GF-D8 (cell line): ENCODE data around the gene SUGP1.
A peak's percentile ranks its signal among the peaks of the same experiment; 100 is the strongest.
"Not testable (repeated sequence)": the region's sequence is repeated elsewhere in the genome, so short reads cannot be mapped to it uniquely, and the experiment has no call there.

ENCODE experiments used
- DNase-seq: peaks from one replicate; lab custom pipeline; 2025; lab: John Stamatoyannopoulos, UW

Gene SUGP1

DNA sequence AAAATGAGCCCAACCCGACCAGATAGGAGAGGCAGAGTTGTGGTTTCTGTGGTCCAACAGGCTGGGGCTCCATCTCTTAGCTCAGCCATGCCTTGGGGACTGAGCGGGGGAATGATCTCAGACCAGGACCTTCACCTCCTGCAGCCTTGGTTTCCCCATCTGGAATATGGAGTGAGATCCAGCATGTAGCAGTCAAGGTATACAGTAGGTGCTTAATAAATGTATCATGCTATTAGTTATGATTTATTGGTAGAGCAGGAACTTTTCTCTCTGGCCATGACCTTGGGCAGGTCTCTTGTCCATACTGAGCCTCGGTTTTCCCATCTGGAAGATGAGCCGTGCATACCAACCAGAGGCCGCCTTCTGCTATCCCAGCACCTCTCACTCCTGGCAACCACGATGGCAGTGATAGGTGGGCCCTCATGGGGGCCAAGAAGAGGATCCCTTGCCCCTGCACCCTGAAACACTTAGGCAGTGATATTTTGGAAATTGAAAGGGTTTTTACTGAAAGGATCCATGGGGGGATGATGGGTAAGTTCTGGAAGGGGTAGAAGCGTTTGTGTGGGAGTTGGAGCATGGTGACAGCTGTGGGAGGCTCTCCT is 56.3 kb downstream of the SUGP1 start:
- DNase-seq: no peak

DNA sequence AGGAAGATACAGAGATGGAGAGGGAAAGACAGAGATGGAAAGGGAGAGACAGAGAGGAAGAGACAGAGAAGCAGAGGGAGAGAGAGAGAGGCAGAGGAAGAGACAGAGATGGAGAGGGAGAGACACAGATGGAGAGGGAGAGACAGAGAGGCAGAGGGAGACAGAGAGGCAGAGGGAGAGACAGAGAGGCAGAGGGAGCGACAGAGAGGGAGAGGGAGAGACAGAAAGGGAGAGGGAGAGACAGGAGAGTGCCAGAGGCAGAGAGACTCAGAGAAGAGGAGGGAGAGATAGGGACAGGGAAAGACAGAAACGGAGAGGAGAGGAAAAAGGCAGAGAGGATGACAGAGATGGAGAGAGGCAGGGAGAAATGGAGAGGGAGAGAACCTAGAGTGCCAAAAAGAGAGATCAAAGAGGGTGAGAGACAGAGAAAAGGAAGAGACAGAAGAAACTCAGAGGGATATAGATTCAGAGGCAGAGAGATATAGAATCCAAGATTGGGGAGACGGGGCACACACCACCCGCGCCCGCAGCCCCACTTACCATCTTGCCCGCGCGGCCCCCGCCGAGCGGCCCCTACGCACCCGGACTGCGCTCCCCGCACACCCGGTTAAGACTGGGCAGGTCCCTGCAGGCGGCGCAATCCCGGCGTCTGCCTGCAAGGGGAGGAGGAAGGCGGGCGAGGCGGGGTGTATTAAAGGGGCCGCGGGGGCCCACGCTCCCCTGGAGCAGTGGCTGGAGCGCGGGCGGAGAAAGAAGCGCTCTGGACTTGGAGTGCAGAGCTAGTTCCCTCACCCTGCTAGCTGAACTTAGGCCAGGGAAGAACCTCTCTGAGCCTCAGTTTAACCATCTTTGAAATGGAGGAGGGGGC is 57.9 kb downstream of the SUGP1 start:
- DNase-seq: no peak

DNA sequence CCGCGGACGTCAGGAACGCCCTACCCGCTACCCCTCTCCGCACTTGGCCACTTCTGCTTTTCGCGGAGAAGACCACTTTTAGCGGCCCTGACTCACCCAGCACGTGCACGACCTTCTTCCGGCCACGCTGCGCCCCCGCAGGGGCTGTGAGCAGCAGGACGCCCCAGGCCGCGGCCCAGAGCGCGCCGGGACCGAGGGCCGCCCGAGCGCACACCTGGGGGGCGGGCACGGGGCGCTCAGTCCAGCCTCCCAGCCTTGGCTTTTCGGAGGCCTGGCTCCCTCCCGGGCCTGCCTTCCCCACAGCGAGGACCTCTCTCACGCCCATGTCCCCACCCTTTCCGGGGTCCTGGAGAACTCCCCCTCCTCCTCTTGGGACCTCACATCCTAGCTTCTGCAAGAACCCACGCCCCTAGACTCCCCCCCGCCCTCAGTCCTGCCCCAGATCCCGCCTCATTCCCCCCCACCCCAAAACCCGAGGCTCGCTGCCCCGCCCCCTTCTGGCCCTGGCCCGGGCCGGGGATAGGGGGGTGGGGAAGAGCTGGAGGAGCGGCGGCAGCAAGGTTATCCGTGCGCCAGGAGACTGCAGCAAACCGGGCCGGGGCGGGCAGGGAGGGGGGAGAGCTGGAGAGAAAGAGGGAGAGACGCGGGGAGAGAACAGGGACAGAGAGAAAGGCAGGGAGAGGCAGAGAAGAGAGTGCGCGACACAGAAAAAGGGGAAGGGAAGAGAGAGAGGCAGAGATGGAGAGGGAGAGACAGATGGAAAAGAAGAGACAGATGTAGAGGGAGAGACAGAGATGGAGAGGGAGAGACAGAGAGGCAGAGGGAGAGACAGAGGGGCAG is 58.7 kb downstream of the SUGP1 start:
- DNase-seq: peak; percentile 5

DNA sequence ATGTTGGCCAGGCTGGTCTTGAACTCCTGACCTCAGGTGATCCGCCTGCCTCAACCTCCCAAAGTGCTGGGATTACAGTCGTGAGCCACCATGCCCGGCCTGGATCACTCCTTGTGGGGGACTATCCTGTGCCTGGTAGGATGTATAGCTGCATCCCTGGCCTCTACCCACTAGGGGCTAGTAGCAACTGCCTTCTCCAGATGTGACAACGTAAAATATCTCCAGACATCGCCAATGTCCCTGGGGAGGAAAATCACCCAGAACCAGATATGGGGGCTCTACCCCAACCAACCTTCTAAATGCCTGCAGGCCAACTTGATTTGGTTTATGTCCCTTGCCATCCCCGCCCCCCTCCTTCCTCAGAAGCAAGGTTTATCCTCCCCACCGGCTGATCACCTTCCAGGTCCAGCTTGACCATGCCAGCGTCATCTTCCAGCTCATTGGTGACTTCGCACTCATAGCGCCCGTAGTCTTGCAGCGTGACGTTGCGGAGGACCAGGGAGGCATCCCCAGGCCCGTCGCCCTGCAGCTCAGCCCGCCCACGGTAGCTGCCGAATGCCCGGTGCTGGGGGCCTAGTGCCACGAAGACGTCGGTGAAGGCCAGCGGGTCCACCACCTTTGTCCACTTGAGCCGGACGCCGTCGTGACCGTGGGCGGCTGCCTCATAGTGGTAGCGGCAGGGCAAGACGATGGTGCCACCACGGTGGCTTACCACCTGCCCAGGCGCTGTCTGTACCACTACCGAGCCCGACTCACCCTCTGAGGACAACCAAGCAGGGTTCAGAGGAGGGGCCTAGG is 59.7 kb downstream of the SUGP1 start:
- no peak for DNase-seq

DNA sequence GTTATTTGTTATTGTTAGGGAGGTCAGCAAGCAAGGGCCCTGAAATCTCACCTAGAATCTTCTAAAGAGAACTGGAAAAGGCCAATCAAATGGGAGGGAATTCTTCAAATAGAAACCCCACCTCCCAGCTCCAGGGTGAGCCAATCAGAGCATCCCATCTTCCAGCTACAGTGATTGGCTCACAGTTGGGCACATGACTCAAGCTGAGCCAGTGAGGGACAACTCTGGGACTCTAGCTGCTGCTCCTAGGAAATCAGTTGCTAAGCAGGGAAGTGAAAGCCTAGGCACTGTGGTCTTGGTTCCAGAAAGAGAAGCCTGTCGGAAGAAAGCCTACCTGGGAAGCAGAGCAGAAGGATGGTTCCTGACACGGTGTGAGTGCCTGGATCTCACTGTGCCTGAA is 60.6 kb downstream of the SUGP1 start:
- DNase-seq: no peak

DNA sequence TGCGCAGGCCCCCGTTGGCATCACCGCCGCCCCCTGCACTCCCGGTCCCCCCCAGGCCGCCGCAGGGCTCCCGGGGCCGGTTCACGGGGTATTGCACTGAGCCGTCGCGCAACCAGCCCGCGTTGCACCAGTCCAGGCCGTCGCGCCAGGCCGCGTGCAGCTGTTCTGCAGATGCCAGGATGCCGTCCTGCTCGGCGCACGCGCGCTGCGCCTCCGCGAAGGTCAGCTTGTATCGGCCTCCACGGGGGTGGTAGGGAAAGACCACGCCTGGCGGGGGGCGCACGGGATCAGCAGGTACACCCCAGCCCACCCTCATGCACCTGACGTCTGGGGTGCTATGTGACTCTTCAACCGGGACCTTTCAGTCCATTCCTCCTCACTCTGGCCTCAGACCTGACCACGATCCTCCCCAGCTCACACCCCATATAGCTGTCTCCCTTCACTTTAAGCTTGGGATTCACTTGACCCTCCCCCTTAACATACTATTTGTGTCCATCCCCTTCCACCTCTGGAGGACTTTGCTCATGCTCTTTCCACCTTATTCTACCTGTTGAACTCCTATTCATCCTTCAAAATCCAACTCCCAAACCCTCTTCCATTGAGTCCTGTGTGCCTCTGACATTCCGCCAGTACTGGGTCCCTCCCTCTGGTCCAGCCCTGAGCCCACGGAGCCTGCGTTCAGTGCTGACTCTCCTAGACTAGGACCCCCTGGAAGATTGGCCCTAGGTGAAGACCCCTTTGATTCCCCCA is 61.5 kb downstream of the SUGP1 start:
- no peak for DNase-seq

DNA sequence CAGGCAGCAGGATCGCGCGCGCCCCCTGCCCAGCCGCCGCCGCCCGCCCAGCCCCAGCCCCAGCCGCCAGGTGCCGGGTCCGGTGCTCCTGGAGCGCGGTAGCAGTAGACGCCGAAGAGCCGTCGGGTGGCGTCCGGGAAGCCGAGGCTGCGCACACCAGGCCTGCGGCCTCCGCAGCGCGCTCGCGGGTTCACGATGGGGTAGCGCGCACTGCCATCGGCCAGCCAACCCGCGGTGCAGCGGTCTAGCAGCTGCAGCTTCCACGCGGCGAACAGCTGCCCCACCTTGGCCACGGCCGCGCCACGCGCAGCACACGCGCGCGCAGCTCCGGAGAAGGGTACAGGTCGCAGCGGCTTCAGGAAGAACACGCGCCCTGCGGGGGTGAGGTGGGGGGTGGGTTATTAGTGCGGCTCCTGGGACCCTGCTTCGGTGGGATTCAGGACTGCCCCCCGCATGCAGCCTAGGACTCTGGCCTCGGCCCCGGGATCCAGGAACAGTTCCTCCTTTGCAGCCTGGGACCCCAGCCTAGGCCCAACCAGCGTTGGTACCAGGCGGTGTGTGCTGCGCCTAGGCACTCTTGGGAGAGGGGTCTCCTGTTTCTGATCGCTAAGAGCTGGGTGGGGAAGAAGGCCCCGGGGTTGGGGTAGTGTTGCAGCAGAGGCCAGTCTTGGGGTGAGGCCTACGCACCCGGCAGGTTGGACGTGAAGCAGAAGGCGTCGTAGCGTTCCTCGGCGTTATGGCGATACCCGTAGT is 62.3 kb downstream of the SUGP1 start:
- DNase-seq: no peak

DNA sequence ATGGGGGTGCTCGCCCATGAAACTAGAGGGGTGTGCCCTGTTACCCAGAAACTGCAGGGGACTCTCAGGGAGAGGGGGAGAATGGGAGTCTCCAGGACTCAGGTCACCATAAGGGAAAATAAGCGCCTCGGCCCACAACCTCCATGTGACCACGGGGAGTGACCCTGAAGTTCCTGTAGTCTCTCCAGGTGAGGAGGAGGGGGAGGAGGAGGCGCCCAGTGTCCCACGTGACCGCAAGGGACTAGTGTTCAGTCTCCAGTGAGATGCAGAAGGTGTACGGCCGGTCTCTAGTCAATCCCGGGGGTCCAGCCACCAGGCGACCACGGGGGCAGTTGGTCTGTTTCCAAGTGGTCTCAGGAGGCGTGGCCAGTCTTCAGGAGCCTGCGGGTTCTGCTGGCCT is 63.2 kb downstream of the SUGP1 start:
- no peak for DNase-seq

DNA sequence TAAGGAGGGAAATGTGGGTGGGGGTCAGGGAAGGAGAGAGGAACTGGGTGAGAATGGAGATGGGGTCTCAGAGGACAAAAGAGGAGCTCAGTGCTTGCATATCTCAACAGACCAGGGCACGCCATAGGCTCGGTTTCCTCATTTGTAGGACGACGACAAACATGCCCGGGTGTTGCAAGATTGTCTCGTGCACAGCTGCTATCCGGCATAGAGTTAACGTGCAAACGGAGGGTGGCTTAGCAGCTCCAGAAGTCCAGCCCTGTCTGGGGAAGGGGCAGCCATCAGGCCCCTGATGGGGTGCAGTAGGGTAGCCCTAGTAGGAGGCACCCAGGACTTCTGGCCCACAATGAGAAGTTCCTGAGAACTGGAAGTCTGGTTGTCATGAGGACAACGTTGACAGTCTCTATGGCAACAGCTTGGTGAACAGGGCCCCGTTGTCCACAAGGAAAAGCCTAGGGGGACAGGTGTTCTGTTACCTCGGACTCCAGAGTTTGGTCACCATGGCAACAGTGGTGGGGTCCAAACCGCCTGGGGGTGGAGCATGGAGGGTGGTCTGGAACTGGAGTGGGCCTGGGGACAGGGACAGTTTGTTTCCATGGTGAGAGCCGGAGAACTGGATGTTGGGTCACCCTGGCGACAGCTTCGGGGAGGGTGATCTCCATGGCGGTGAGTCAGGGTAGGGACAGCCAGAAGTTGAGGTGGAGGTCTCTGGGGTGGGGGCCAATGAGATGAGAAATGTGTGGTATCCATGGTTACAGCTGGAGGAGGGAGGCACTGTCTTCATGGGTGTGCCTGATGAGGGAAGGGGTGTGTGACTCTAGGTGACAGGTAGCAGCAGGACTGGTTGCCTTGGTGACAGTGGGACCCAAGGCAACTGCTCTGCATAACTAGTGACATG is 64.0 kb downstream of the SUGP1 start:
- peak; percentile 23 for DNase-seq

DNA sequence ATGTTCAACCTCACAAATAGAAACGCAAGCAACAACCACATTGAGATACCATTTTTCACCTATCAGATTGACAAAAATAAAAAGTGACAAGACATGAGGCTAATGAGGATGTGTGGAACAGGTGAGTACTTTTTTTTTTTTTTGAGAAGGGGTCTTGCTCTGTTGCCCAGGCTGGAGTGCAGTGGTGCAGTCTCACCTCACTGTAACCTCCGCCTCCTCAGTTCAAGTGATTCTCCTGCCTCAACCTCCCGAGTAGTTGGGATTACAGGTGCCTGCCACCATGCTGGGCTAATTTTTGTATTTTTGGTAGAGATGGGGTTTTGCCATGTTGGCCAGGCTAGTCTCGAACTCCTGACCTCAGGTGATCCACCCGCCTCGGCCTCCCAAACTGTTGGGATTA is 66.9 kb downstream of the SUGP1 start:
- not testable (repeated sequence) for DNase-seq

DNA sequence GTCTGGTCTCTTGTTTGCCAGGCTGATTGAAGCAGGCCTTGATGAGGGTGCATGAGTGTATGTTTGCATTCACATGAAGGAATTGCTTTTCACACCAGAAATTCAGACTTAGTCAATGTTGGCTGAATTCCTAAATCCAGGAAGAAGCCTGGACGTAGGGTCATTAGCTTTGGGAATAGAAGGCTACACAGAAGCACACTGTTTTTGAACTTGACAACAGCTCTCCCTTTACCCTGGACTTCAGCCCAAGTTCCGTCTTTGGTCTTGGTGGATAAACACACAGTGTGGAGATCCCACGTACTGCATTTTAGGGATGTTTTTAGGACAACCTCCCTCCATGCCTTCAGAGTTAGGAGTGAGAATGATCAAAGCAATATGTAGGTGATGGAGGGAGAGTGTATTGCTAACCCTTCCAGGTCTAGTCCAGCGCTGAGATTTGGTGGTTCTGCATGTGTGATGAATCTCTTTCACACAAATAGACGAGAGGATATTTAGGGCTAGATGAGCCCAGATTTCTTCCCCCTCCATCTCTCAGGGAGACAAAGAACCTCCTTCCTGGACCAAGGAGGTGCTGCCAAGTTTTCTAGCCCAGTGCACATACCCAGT is 70.0 kb downstream of the SUGP1 start:
- DNase-seq: no peak

DNA sequence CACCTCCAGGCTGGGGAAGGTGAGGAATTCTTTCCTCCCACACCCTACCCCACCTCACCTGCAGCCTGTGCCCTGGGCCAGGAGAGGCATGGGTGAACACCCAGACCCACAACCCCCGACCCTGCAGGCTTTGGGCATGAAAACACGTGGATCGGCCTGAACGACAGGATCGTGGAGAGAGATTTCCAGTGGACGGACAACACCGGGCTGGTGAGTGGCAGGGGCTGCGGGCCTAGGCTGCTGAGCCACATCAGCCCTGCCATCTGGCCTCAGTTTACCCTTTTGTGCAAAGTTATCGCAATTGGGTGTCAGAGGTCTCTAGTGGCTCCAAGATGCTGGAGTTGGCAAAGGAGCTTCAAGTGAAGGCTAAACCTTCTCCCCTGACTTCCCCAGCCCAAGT is 79.8 kb downstream of the SUGP1 start:
- no peak for DNase-seq

DNA sequence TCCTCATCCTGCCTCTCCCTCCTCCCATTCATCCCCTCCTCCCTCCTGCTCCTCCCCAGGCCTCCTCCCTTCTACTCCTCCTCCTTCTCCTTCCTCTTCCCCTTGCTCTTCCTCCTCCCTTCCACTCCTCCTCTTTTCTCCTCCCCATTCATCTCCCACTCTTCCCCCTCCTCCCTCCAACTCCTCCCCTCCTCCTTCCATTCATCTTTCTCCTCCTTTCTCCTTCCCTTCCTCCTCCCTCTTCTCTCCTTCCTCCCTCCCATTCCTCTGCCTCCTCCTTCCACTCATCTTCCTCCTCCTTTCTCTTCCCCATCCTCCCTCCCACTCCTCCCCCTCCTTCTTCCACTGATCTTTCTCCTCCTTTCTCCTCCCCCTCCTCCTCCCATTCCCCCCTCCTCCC is 80.6 kb downstream of the SUGP1 start:
- no peak for DNase-seq

DNA sequence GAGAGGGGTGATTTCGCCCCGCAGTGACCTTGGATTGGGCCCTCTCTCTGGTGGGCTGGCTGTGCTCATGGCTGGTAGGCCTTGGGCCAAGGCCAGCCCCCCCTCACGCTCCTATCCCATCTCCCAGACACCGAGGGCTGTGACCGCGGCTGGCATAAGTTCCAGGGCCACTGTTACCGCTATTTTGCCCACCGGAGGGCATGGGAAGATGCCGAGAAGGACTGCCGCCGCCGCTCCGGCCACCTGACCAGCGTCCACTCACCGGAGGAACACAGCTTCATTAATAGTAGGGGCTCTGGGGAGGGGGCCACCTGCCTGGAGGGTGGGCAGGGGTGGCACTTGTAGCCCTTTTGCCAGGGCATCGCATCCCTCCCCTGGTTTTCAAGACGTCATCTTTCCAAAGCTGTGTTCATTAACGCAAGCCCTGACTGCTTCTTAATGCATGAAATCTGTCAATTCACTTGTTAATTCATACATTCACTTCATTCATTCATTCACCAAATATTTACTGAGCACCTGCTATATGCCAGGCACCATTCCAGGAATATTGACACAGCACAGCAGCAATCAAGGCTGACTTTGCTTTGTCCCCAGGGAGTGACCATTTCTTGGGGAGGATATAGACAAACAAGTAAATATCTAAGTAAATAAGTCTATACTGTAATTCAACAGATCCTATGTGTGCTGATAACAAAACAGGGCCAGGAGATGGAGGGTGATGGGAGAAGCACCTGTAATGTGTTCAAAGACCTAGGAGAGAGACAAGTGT is 82.0 kb downstream of the SUGP1 start:
- no peak for DNase-seq

DNA sequence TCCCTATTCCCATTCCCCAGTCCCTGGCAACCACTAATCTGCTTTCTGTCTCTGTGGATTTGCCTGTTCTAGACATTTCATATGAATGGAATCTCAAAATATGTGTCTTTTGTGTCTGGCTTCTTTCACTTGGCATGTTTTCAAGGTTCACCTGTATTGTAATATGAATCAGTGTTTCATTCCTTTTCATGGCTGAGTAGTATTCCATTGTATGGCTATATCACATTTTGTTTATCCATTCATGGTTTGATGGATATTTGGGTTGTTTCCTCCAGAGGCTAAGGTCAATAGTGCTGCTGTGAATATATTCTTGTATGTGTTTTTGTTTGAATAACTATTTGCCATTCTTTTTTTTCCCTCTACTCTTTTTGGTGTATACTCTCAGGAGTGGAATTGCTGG is 84.1 kb downstream of the SUGP1 start:
- DNase-seq: no peak

DNA sequence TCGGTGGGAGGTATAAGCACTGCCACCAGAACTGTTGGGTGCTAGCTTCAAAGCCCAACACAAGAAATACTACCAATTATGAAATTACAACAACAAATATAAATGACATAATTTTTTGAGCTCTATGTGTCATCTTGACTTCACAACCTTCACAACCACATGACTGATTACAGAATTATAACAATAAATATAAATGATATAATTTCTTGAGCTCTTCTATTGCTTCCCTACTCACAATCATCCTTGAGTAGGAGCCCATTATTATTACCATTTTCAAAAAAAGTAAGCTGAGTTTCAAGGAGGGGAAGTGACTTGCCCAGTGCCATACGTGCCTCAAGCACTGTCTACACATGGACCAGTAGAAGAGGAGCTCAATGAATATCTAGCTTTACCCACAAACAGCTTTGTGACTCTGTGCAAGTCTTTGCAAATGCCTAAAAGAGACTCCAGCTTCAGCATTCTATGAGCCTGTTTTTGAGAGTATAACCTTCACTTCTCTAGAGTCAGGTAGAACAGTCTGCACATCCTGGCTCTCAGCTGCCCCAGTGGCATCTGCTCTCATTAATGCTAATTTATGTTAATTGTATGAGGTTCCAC is 86.0 kb downstream of the SUGP1 start:
- no peak for DNase-seq

DNA sequence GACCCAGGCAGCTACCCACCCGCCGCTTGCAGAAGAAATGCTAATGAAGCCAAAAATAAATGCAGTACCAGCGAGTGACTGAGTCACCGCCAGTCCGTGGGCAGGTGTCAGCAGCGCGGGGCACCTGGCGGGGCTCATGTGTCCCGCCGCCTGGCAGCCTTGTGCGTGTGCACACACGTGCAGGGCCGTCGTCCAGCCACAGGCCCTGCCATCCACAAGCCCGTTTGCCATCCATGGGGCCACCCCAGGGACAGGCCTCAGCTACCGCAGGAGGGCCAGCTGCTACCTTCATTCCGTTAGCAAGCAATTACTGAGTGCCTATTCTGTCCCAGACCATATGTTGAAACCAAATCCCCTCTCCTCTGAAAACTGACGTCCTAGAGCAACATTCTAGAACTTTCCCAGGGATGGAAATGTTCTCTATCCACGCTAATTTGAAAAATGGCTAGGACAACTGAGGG is 88.0 kb downstream of the SUGP1 start:
- no peak for DNase-seq

DNA sequence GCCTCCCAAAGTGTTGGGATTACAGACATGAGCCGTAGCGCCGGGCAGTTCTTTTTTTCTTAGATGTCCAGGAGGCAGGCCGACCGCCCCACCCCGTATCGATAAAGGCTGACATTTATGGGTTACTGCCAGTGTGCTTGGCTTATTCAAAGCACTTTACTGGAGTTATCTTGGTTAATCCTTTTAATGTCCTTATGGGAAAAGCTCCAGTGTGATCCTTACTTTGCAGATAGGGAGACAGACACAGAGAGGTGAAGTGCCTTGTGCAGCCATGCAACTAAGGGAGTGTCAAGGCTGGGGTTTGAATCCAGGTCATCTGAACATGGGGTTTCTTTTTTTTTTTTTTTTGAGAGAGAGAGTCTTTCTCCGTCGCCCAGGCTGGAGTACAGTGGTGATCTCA is 89.3 kb downstream of the SUGP1 start:
- no peak for DNase-seq
